Trophoblast cell (in vitro differentiated cells and primary cell): ENCODE data around the gene OGT. TPM values are rescaled to one million over a fixed set of nuclear protein-coding genes. Genes with fewer than 3 reads are reported as not detected.

Experiments used
- DNase-seq, 2 donors: peaks; one replicate each; pipeline ENCODE4 v3.0.0-alpha.2; 2016
- H2AFZ ChIP-seq: 2 replicates; pipeline ENCODE4 v1.6.1; 2013; ENCODE audit warnings: low read length, moderate library complexity, mild to moderate bottlenecking; ENCODE audit not compliant: insufficient read depth, poor library complexity
- H2AK5ac ChIP-seq: 2 replicates; pipeline ENCODE4 v1.6.1; 2013; ENCODE audit warnings: mild to moderate bottlenecking, low read length
- H2BK120ac ChIP-seq: 2 replicates; pipeline ENCODE4 v1.6.1; 2013; ENCODE audit warnings: low read length, mild to moderate bottlenecking, moderate library complexity; ENCODE audit not compliant: insufficient read depth, poor library complexity
- H2BK12ac ChIP-seq: 2 replicates; pipeline ENCODE4 v1.6.1; 2013; ENCODE audit warnings: mild to moderate bottlenecking, low read length, moderate library complexity
- H2BK5ac ChIP-seq: 2 replicates; pipeline ENCODE4 v1.6.1; 2013; ENCODE audit warnings: low read length, low read depth, moderate library complexity, mild to moderate bottlenecking; ENCODE audit not compliant: poor library complexity
- H3K14ac ChIP-seq: 2 replicates; pipeline ENCODE4 v1.6.1; 2013; ENCODE audit warnings: mild to moderate bottlenecking, low read length
- H3K18ac ChIP-seq: 2 replicates; pipeline ENCODE4 v1.6.1; 2013; ENCODE audit warnings: mild to moderate bottlenecking, low read length
- H3K23ac ChIP-seq: 2 replicates; pipeline ENCODE4 v1.6.1; 2013; ENCODE audit warnings: low read length
- H3K27ac ChIP-seq: 2 replicates; pipeline ENCODE4 v1.5.1; 2013; ENCODE audit warnings: low read depth, mild to moderate bottlenecking, inconsistent platforms, low read length, moderate library complexity
- H3K27me3 ChIP-seq: 2 replicates; pipeline ENCODE4 v1.6.1; 2013; ENCODE audit warnings: inconsistent platforms, mild to moderate bottlenecking, low read length, moderate library complexity; ENCODE audit not compliant: insufficient read depth
- H3K36me3 ChIP-seq, 2 experiments: 1 replicate in 1 of 2; 2 replicates in 1 of 2; pipeline ENCODE4 v1.6.1; 2013; ENCODE audit warnings: low read length in 2 of 2, mild to moderate bottlenecking in 2 of 2, moderate library complexity in 1 of 2; ENCODE audit not compliant: insufficient read depth in 2 of 2, control insufficient read depth in 1 of 2
- H3K4ac ChIP-seq: 2 replicates; pipeline ENCODE4 v1.6.1; 2013; ENCODE audit warnings: low read depth, mild to moderate bottlenecking, low read length, moderate library complexity
- H3K4me1 ChIP-seq, 2 experiments: 1 replicate in 1 of 2; 2 replicates in 1 of 2; pipeline ENCODE4 v1.6.1; 2013; ENCODE audit warnings: low read length in 2 of 2, mild to moderate bottlenecking in 2 of 2, moderate library complexity in 1 of 2; ENCODE audit not compliant: insufficient read depth in 2 of 2, control insufficient read depth in 1 of 2
- H3K4me2 ChIP-seq: 2 replicates; pipeline ENCODE4 v1.6.1; 2013; ENCODE audit warnings: inconsistent platforms, mild to moderate bottlenecking, low read length, moderate library complexity
- H3K4me3 ChIP-seq: 2 replicates; pipeline ENCODE4 v1.5.1; 2013; ENCODE audit warnings: mild to moderate bottlenecking, low read depth, low read length, inconsistent platforms
- H3K79me1 ChIP-seq: one replicate; pipeline ENCODE4 v1.6.1; 2013; ENCODE audit warnings: low read length
- H3K79me2 ChIP-seq: 2 replicates; pipeline ENCODE4 v1.6.1; 2013; ENCODE audit warnings: low read length, mild to moderate bottlenecking; ENCODE audit not compliant: control insufficient read depth, insufficient read depth, poor library complexity
- H3K9ac ChIP-seq: 2 replicates; pipeline ENCODE4 v1.6.1; 2013; ENCODE audit warnings: mild to moderate bottlenecking, low read length
- H3K9me3 ChIP-seq: 2 replicates; pipeline ENCODE4 v1.6.1; 2013; ENCODE audit warnings: low read depth, mild to moderate bottlenecking, control low read depth, inconsistent platforms, low read length; ENCODE audit not compliant: insufficient read depth
- H4K12ac ChIP-seq: 2 replicates; pipeline ENCODE4 v1.6.1; 2013; ENCODE audit warnings: low read depth, mild to moderate bottlenecking, low read length, moderate library complexity
- H4K8ac ChIP-seq: 2 replicates; pipeline ENCODE4 v1.6.1; 2013; ENCODE audit warnings: low read depth, mild to moderate bottlenecking, low read length, moderate library complexity
- H4K91ac ChIP-seq: one replicate; pipeline ENCODE4 v1.6.1; 2013; ENCODE audit warnings: low read depth, mild to moderate bottlenecking, low read length, moderate library complexity
- WGBS: extraction: QIAGEN DNeasy Blood & Tissue Kit; methylation state at CpG from one replicate; pipeline ENCODE4 v1.1.7; 2013; ENCODE audit warnings: missing lambda C conversion rate; ENCODE audit not compliant: insufficient read length, insufficient coverage; ENCODE audit errors: extremely low coverage; 5-methylcytosine and 5-hydroxymethylcytosine counted together
- polyA plus RNA-seq: library from polyadenylated mRNA; stranded (reverse); fragments of 200-250 nt; gene quantifications from 2 replicates; pipeline ENCODE4 v1.2.3, GENCODE V29; 2013

Gene OGT
- 40.2 and 40.4 TPM in 2 replicates for polyA plus RNA-seq

DNA sequence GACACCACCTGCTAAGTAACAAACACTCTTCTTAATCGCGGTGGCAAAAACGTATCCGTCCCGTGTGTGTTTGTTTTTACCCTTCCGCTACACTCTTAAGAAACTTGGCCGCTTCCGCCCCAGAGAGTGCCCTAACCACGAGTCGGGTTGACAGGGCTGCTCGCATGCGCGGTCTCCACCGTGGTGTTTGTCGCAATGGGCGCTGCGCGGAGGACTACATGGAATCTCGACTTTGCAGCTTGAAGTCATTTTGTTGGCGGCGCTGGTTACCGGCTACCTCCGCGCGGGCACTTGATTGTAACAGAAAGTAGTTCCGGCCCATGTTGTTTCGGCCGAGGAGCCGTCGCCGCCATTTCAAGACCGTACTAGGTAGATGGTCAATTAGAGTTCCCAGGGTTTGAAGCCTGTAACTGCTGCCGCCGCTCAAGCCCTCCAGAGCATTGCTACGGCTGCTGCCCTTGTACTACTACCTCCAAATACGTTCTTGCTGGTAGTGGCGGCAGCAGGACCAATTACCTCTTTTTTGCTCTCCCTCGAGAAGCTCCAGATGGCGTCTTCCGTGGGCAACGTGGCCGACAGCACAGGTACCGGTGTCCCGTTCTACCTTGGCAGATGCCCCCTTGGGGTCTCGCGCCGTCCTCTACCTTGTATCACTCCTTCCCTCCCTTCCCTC lies at the start of gene OGT:
Gene OGT, plus strand, starts transcription at position 352 of the 673 bp plus-strand sequence. Its CDS starts 196 bp downstream, at position 548.
- H3K4me3 ChIP-seq, result peak within 1 kb of the TSS; percentile 93
- peak within 1 kb of the TSS; percentile 90 for H3K4me2 ChIP-seq
- H3K9me3 ChIP-seq, result no peaks in the 10 kb centered on the region
- H4K91ac ChIP-seq, result peak within 1 kb of the TSS; percentile 90
- no CpG with 5 or more reads among the region's 47 CpGs for WGBS
- H2AFZ ChIP-seq, result peak within 1 kb of the TSS; percentile 33
- H3K23ac ChIP-seq, result no peak within 1 kb of the TSS
- H3K79me1 ChIP-seq, result peaks cover 14% of the 10 kb centered on the region
- peaks cover 18% of the 10 kb centered on the region for H3K79me2 ChIP-seq
- H2BK120ac ChIP-seq, result peak within 1 kb of the TSS; percentile 78
- H2AK5ac ChIP-seq, result peak within 1 kb of the TSS; percentile 95
- H3K14ac ChIP-seq, result peak within 1 kb of the TSS; percentile 93
- H3K27me3 ChIP-seq, result no peaks in the 10 kb centered on the region
- peak within 1 kb of the TSS; percentile 86 for H4K12ac ChIP-seq
- no peaks in the 10 kb centered on the region for H3K4me1 ChIP-seq
- peak within 1 kb of the TSS; percentile 90 for H3K4ac ChIP-seq
- H3K27ac ChIP-seq, result peak within 1 kb of the TSS; percentile 71
- H2BK12ac ChIP-seq, result no peak within 1 kb of the TSS
- peak within 1 kb of the TSS; percentile 91 for H3K18ac ChIP-seq
- peak; percentile 91 to 96 for DNase-seq
- peak within 1 kb of the TSS; percentile 97 for H3K9ac ChIP-seq
- H4K8ac ChIP-seq, result peak within 1 kb of the TSS; percentile 88
- peak within 1 kb of the TSS; percentile 55 for H2BK5ac ChIP-seq
- peaks cover 3% of the 10 kb centered on the region in 2 experiments for H3K36me3 ChIP-seq

- Histone ChIP-seq H4K91ac (no peak overlapping the region), H3K36me3 (no peaks in the 10 kb centered on the region), H3K27ac (no peak overlapping the region), H3K4me2 (no peak overlapping the region), H4K12ac (no peak overlapping the region), H3K23ac (no peak overlapping the region), H3K4me3 (no peak overlapping the region), H3K14ac (no peak overlapping the region), H2BK5ac (no peak overlapping the region), H3K4me1 (no peaks in the 10 kb centered on the region), H3K79me2 (no peaks in the 10 kb centered on the region), H2AK5ac (no peak overlapping the region), H3K18ac (no peak overlapping the region), H3K9me3 (no peaks in the 10 kb centered on the region), H3K4ac (no peak overlapping the region), H2AFZ (no peak overlapping the region), H3K79me1 (no peaks in the 10 kb centered on the region), H2BK120ac (no peak overlapping the region), H3K27me3 (no peaks in the 10 kb centered on the region), H3K9ac (no peak overlapping the region), H2BK12ac (no peak overlapping the region), H4K8ac (no peak overlapping the region)
- no peak for DNase-seq
Measured at GRCh38 chrX:71487814-71488213, 45.1 kb upstream of the OGT start.

DNA sequence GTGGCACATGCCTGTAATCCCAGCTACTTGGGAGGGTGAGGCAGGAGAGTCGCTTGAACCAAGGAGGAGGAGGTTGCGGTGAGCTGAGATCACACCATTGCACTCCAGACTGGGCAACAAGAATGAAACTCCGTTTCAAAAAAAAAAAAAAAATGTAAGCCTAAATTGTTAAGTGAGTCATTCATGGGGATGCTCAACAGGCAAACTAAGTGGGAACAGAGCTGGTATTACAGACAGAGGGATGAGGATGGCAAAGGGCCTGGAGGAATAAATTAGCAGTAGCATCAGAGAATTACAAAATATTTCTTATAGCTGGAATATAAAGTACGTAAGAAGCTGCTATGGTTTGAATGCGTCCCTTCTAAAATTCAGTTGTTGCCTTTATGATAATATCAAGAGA lies 43.4 kb upstream of the OGT start:
- Histone ChIP-seq H3K36me3 (no peaks in the 10 kb centered on the region), H3K4ac (no peak overlapping the region), H4K91ac (no peak overlapping the region), H2AFZ (no peak overlapping the region), H2BK12ac (no peak overlapping the region), H2BK120ac (no peak overlapping the region), H3K9me3 (no peaks in the 10 kb centered on the region), H3K4me2 (no peak overlapping the region), H3K27ac (no peak overlapping the region), H3K18ac (no peak overlapping the region), H3K9ac (no peak overlapping the region), H2AK5ac (no peak overlapping the region), H3K4me3 (no peak overlapping the region), H3K79me2 (no peaks in the 10 kb centered on the region), H3K4me1 (no peaks in the 10 kb centered on the region), H3K14ac (no peak overlapping the region), H3K23ac (no peak overlapping the region), H2BK5ac (no peak overlapping the region), H3K27me3 (no peaks in the 10 kb centered on the region), H3K79me1 (no peaks in the 10 kb centered on the region), H4K12ac (no peak overlapping the region), H4K8ac (no peak overlapping the region)
- no CpG with 5 or more reads among the region's 5 CpGs for WGBS
- no peak for DNase-seq

- Histone ChIP-seq H2BK120ac (no peak overlapping the region), H3K9me3 (no peaks in the 10 kb centered on the region), H3K14ac (no peak overlapping the region), H4K91ac (no peak overlapping the region), H4K8ac (no peak overlapping the region), H3K9ac (no peak overlapping the region), H3K27ac (no peak overlapping the region), H4K12ac (no peak overlapping the region), H2AFZ (no peak overlapping the region), H3K36me3 (no peaks in the 10 kb centered on the region), H2AK5ac (no peak overlapping the region), H3K18ac (no peak overlapping the region), H3K4ac (no peak overlapping the region), H3K4me1 (no peaks in the 10 kb centered on the region), H3K4me2 (no peak overlapping the region), H3K4me3 (no peak overlapping the region), H3K27me3 (no peaks in the 10 kb centered on the region), H3K23ac (no peak overlapping the region), H2BK12ac (no peak overlapping the region), H3K79me2 (no peaks in the 10 kb centered on the region), H2BK5ac (no peak overlapping the region), H3K79me1 (no peaks in the 10 kb centered on the region)
- DNase-seq, result peak; percentile 31 to 53
- WGBS, result no CpG with 5 or more reads among the region's 76 CpGs
Measured at GRCh38 chrX:71492231-71493065, 40.5 kb upstream of the OGT start.
